NCI-H1417 (cell line): Measurements from ENCODE around the gene RNF121.

Experiments
- DNase-seq, 3 experiments: peaks; one replicate each; lab custom pipeline; 2025; lab: John Stamatoyannopoulos, UW

Gene RNF121

GRCh38 chr11:72039031-72039855, 110.4 kb downstream of the RNF121 start:
- peak in 2 of 3 experiments; percentile 29 to 39 for DNase-seq

DNA sequence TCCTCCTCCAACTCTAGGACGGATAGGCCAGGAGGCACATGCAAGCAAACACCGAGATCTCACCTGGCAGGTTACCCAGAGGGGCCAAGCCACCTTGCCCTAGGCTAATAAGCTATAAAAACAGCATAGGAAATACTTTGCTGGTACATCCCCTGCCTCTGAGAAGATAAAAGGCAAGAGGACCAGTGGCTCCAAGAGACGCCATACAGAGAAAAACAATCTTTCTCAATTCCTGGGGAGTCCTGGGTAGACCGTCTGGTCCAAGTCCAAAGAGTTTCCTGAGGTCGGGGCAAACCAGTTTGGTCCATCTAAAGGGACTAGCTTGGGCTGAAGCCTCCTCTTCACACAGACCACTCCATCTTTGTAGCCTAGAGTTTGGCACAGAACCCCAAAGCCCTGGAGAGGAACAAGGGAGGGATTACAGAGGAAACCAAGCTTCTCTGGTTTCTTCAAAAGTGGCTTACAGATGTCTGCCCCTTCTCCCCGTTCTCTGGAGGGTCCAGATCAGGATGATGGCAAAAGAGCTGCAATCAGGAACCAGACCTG, 111.1 kb downstream of the RNF121 start:
- peak in 2 of 3 experiments; percentile 29 to 59 for DNase-seq

- DNase-seq, result peak; percentile 91 to 99 (median 98)
Observed at GRCh38 chr11:72040491-72041363, 111.9 kb downstream of the RNF121 start.

- peak; percentile 44 to 93 (median 89) for DNase-seq
Observed at GRCh38 chr11:72041364-72042063, 112.7 kb downstream of the RNF121 start.

DNA sequence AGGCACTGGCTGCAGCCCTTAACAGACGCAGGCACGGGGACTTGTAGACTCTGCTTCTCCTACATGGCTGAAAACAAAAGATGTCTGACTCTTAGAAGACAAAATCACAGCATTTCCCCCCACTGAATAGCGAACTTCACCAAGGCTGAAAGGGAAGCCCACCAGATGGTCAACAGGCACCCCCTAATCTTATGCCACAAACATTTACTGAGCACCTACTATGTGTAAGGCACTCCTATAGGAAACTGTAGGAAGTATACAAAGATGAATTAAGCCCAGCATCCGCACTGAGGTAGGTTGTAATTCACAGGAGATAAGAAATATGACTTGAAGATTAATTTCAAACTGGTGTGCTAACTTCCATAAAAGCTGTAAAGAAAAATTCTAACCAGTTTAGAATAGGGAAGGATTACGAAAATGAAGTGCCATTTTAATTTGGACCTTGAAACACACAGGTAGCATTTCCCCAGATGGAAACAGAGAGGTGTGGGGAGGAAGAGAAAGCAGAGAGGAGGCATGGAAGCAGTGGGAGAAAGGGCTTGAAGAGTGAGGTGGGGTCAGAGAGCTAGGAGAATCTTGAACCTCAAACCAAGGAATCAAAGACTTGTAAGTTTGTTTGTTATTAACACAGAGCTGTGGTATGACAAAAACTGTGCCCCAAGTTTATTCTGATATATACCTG, 113.4 kb downstream of the RNF121 start:
- DNase-seq, result no peak

DNA sequence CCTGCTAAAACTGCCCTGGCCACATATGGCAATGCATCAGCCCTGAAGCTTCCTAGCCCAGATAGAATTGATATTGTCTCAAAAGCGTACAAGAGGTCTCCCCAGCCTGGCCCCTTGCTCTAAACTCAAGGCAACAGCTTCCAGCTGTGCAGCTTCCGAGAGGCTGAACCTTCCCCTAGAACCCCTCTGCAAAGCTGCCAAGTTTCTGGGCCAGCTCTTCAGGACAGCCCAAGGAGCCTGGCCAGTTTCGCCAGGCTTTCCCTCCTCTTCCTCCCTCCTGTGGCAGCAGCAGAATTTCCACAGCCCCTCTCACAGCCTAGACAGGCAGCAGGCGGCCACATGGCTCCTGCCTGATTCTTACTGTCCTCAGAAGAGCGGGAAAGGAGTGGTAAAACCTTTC, 117.0 kb downstream of the RNF121 start:
- no peak for DNase-seq
